Parathyroid adenoma (tissue), 2 donors: ENCODE data around the gene EIF2B4.
A peak's percentile ranks its signal among the peaks of the same experiment; 100 is the strongest.

Experiments used
- H2AFZ ChIP-seq: fragments of 300-600 bp; sonication (generic); one replicate; pipeline ENCODE4 v1.7.0; 2017; ENCODE audit warnings: antibody characterized with exemption, mild to moderate bottlenecking
- H3K27ac ChIP-seq: fragments of 300-600 bp; sonication (generic); one replicate; pipeline ENCODE4 v1.7.0; 2017
- H3K27me3 ChIP-seq: fragments of 300-600 bp; sonication (generic); one replicate; pipeline ENCODE4 v1.7.0; 2017; ENCODE audit warnings: low read length; ENCODE audit not compliant: control insufficient read depth, insufficient read depth
- H3K36me3 ChIP-seq: fragments of 300-600 bp; sonication (generic); one replicate; pipeline ENCODE4 v1.7.0; 2017; ENCODE audit warnings: low read length; ENCODE audit not compliant: control insufficient read depth, insufficient read depth
- H3K4me1 ChIP-seq: fragments of 300-600 bp; sonication (generic); one replicate; pipeline ENCODE4 v1.7.0; 2017; ENCODE audit warnings: control low read depth
- H3K4me2 ChIP-seq: fragments of 300-600 bp; sonication (generic); one replicate; pipeline ENCODE4 v1.7.0; 2017; ENCODE audit warnings: low read length
- H3K4me3 ChIP-seq: fragments of 300-600 bp; sonication (generic); one replicate; pipeline ENCODE4 v1.7.0; 2017; ENCODE audit warnings: low read depth, low read length
- H3K79me2 ChIP-seq: fragments of 300-600 bp; sonication (generic); one replicate; pipeline ENCODE4 v1.7.0; 2017; ENCODE audit warnings: control low read depth
- H3K9ac ChIP-seq: fragments of 300-600 bp; sonication (generic); one replicate; pipeline ENCODE4 v1.7.0; 2017; ENCODE audit warnings: mild to moderate bottlenecking
- H3K9me3 ChIP-seq: fragments of 300-600 bp; sonication (generic); one replicate; pipeline ENCODE4 v1.7.0; 2017; ENCODE audit warnings: low read length; ENCODE audit not compliant: control insufficient read depth
- TF ChIP-seq, protein P1 (sequence below): fragments of 300-600 bp; sonication (generic); IDR thresholded peaks from one replicate; pipeline ENCODE4 v1.7.0; 2017; ENCODE audit warnings: antibody characterized with exemption, mild to moderate bottlenecking
- donor health status: primary hyperparathyroidism.

EIF2B4 gene

DNA sequence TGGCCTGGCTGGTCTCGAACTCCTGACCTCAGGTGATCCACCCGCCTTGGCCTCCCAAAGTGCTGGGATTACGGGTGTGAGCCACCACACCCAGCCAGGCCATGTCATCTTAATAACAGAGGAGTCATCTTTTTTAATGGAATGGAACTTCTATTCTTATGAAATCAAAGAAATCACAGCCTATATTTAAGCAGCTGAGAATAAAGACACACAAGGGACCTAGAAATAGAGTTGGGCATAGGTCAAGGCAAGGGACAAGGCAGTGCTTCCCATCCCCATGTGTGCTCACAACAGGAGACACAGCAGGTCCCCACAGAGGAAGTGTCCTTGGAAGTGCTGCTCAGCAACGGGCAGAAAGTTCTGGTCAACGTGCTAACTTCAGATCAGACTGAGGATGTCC lies 3.4 kb upstream of the EIF2B4 start:
- Histone ChIP-seq H3K36me3 (no peaks in the 10 kb centered on the region), H3K27ac (no peak overlapping the region)
- TF ChIP-seq, protein P1, sequence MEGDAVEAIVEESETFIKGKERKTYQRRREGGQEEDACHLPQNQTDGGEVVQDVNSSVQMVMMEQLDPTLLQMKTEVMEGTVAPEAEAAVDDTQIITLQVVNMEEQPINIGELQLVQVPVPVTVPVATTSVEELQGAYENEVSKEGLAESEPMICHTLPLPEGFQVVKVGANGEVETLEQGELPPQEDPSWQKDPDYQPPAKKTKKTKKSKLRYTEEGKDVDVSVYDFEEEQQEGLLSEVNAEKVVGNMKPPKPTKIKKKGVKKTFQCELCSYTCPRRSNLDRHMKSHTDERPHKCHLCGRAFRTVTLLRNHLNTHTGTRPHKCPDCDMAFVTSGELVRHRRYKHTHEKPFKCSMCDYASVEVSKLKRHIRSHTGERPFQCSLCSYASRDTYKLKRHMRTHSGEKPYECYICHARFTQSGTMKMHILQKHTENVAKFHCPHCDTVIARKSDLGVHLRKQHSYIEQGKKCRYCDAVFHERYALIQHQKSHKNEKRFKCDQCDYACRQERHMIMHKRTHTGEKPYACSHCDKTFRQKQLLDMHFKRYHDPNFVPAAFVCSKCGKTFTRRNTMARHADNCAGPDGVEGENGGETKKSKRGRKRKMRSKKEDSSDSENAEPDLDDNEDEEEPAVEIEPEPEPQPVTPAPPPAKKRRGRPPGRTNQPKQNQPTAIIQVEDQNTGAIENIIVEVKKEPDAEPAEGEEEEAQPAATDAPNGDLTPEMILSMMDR, result no peak

DNA sequence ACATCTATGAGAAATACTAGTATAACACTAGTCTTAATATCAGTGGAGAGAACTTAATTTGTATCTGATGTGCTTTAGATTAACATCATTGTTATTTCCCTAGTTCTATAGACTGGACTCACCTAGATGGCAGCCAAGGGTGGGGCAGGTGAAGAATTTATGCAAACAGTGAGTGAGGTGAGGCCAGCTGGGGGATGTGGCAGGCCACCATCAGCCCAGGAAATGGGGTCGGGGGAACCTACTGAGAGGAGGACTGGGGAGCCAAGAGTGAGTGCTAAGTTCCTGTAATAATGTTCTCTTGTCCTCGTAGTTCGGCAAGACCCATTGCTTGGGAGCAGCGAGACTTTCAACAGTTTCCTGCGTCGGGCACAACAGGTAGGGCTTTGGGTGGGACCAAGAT lies 2.8 kb upstream of the EIF2B4 start:
- TF ChIP-seq, protein P1, result no peak
- no peak overlapping the region for H3K27ac ChIP-seq

More for the DNA sequence above, 3.4 kb upstream of the EIF2B4 start:
- Histone ChIP-seq H3K4me1 (peaks cover 4% of the 10 kb centered on the region), H2AFZ (no peak overlapping the region), H3K27me3 (no peaks in the 10 kb centered on the region), H3K4me2 (no peak overlapping the region), H3K9me3 (no peaks in the 10 kb centered on the region), H3K9ac (no peak overlapping the region), H3K79me2 (peaks cover 33% of the 10 kb centered on the region), H3K4me3 (no peak overlapping the region)

DNA sequence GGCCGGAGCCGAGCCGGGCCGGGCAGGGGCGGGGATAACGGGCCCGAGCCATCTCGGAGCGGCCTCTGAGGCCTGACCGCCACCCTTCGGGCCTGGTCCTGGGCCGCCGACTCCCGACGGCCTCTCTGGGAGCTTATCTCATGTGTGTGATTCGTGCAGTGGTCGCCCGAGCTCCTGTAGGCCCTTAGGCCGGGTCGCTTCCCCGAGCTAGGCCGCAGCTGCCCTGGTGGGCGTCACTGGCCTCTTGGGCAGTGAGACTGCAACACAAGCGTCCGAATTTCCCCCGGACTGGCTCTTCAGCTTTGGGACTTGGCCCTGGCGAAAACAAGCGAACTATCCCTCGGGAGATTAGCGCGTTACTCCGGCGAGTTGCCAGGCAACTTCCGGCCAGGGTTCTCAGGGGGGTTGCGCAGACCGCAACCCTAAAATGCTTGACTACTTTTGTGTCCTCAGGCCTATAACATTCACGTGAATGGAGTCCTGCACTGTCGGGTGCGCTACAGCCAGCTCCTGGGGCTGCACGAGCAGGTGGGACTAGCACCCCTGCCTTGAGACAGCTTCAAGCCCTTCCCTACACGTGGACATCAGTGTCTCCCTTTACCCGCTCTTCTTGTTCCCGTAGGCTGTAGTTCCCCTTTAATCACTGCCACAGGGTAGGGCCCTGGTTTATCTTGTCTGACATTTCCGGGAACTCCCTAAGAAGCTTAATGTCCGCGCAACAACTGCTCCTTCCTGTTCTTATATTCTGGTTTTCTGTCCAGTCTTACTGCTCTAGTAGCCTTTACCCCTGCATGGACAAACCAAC lies 880 bp upstream of the EIF2B4 start:
- TF ChIP-seq, protein P1, result no peak
- peak overlapping the region; percentile 83 for H3K27ac ChIP-seq

More for the DNA sequence above, 2.8 kb upstream of the EIF2B4 start:
- Histone ChIP-seq H3K4me1 (peaks cover 4% of the 10 kb centered on the region), H2AFZ (no peak overlapping the region), H3K9me3 (no peaks in the 10 kb centered on the region), H3K79me2 (peaks cover 33% of the 10 kb centered on the region), H3K36me3 (no peaks in the 10 kb centered on the region), H3K4me3 (no peak overlapping the region), H3K4me2 (no peak overlapping the region), H3K9ac (no peak overlapping the region), H3K27me3 (no peaks in the 10 kb centered on the region)

DNA sequence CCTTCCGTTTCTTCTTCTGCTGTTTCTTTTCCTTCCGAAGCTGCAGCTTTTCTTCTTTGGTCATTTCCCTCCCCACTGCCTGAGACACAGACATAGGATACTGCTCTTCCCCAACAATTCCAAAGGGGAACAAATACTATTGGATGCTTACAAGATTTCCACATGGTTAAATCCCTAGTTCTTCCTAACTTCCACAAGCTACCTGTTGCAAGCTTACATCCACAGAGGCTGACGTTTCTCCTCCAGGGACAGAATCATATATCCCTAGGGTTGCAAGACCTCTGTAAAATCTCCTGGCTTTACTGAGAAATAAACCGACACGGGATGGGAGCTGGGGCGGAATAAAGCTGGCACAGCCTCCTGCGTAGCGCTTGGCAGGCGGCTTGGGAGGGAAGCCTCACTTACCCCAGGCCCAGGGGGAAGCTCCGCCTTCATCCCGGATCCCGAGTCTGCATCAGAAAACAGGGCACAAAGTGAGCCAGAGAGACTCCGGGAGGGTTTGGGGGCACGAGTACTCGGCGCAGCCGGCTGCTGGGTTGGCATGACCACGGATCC lies 590 bp downstream of the EIF2B4 start:
- TF ChIP-seq, protein P1, result no peak

More for the DNA sequence above, 880 bp upstream of the EIF2B4 start:
- H3K9ac ChIP-seq, result peak overlapping the region; percentile 91
- H3K9me3 ChIP-seq, result no peaks in the 10 kb centered on the region
- no peaks in the 10 kb centered on the region for H3K27me3 ChIP-seq
- H3K4me3 ChIP-seq, result peak overlapping the region; percentile 95
- H3K79me2 ChIP-seq, result peaks cover 33% of the 10 kb centered on the region
- H3K36me3 ChIP-seq, result no peaks in the 10 kb centered on the region
- peak overlapping the region; percentile 85 for H2AFZ ChIP-seq
- peak overlapping the region; percentile 92 for H3K4me2 ChIP-seq
- H3K4me1 ChIP-seq, result peaks cover 4% of the 10 kb centered on the region

More for the DNA sequence above, 590 bp downstream of the EIF2B4 start:
- Histone ChIP-seq H3K9ac (peak overlapping the region; percentile 75), H3K4me2 (peak overlapping the region; percentile 86), H3K4me3 (peak overlapping the region; percentile 95), H3K27ac (peak overlapping the region; percentile 71), H3K4me1 (peaks cover 4% of the 10 kb centered on the region), H3K9me3 (no peaks in the 10 kb centered on the region), H3K79me2 (peaks cover 30% of the 10 kb centered on the region), H3K36me3 (no peaks in the 10 kb centered on the region), H2AFZ (peak overlapping the region; percentile 90), H3K27me3 (no peaks in the 10 kb centered on the region)
